Fibroblast of skin of scalp (primary cell): Measurements from ENCODE around the gene FIGNL2.
"Not testable (repeated sequence)": the region's sequence is repeated elsewhere in the genome, so short reads cannot be mapped to it uniquely, and the experiment has no call there.

Experiments
- DNase-seq: peaks from one replicate; pipeline ENCODE4 v3.0.0-alpha.2; 2013

The FIGNL2 gene

DNA sequence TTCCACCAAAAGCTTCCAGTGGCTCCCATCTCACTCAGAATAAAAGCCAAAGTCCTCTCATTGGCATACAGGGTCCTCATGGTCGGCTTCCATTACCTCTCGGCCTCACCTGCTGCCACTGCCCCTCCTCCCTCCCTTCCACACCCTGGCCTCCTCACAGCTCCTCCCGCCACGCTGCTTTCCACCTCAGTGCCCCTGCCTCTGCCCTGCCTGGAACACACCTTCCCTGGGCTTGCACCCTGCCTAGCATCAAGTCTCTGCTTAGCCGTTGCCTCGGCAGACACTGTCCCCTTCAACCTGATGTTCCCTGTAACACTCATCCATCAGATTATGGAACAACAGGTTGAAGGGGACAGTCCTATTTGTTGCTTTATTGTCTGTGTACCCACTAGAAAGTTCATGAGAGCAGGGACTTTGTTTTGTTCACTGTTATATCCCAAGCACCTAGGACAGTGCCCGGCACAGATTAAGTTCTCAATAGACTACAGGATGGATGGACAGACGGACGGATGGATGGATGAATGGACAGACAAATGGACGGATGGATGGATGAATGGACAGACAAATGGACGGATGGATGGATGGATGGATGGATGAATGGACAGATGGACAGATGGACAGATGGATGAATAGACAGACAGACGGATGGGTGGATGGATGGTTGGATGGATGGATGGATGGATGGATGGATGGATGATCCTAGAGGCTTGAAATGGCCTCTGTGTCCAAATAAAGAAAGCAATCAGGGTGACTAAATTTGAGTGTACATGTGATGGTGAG is 14.9 kb downstream of the FIGNL2 start:
- no peak for DNase-seq

DNA sequence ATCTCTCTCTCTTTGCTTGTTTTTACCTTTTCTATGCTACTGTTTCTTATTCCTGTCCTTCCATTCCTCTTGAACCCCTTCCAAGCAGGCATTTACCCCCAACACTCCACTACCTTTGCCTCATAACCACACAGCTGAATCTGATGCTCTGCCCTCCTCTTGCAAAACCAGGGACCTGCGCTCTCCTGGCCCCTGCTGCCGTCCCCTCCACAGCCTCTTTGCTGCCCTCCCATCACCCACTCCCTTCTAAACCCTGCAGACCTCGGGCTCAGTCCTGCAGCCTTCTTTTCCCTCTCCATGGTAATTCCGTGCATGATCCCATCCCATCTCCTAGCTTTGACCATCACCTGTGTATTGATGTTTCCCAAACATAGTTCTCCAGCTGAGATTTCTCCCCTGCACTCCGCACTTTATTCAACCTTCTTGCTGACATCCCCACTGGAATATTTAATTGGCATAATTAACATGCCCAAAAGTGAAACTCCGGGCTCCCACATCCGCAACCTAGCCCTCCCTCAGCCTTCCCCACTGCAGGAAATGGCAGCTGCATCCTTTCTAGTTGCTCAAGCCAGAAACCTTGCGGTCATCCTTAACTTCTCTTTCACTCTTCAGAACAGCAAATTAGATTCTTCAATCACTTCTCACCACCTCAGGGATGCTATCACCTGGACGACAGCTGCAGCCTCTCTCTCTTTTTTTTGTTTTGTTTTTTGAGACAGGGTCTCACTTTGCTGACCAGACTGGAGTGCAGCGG is 16.0 kb downstream of the FIGNL2 start:
- DNase-seq, result no peak

DNA sequence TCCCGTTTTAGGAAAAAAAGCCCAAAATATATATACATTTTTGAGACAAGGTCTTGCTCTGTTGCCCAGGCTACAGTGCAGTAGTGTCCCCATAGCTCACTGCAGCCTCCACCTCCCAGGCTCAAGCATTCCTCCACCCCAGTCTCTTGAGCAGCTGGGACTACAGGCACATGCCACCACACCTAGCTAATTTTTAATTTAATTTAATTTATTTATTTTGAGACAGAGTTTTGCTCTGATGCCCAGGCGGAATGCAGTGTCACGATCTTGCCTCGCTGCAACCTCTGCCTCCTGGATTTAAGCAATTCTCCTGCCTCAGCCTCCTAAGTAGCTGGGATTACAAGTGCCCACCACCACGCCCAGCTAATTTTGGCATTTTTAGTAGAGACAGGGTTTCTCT is 16.7 kb downstream of the FIGNL2 start:
- not testable (repeated sequence) for DNase-seq

- no peak for DNase-seq
Measured at GRCh38 chr12:51829641-51830040, 18.9 kb downstream of the FIGNL2 start.

GRCh38 chr12:51829011-51829481 is 19.5 kb downstream of the FIGNL2 start:
- DNase-seq, result no peak

DNA sequence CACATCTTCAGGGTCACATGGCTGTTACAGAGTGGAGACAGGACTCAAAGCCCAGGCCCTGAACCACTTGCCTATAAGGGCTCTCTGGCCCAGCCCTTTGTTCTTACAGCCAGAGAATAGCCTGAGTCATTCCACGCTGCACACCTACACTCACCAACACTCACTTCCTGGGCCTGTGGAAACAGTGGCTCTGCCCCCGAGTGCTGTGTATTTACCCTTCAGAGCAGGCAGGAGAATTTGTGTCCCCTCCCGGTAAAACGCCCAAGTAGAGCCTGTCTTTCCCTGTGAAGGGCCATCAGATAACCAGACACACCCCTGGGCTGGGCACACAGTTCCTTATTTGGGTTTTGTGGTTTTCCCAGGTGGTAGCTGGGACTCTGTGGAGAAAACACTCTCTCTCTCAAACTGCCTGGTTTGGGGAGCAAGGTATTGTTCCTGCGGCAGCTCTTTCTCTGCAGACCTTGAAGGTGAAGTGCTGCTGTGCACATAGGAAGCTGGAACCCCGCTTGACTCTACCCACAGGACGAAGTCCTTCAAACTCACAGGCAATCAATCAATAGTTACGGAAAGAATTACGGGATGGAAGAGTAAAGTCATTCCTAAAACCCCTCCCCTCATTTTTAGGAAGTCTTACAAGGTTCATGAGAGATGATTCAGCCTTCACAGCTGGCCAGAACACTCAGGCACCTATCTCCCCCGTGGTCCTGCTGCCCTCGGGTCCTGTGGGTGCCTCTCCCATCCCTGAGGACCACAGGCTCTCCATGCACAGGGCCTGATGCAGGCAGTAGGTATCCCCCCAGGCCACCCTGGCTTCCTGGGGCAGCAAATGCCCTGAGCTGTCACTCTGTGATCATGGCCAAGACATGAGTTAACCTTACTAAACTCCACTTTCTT is 20.3 kb downstream of the FIGNL2 start:
- no peak for DNase-seq

DNA sequence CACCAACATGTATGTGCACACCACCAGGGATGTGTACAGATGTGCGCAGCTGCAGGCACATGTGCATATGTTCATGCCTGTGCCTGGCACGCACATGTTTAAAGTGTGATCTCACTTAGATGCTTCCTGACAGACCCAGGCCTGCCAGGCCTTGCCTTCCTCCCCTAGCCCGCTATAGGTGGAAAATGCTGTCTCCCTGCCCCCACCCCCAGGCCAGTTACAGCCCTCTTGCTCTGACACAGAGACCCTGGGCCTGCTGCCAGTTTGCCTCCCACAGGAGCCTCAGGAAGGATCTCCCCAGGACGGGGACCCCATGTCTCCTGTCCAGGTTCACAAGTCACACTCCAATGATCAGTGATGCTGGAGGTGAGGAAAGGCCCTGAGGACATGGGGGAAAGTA is 21.6 kb downstream of the FIGNL2 start:
- no peak for DNase-seq

GRCh38 chr12:51825216-51825615 is 23.3 kb downstream of the FIGNL2 start:
- no peak for DNase-seq

DNA sequence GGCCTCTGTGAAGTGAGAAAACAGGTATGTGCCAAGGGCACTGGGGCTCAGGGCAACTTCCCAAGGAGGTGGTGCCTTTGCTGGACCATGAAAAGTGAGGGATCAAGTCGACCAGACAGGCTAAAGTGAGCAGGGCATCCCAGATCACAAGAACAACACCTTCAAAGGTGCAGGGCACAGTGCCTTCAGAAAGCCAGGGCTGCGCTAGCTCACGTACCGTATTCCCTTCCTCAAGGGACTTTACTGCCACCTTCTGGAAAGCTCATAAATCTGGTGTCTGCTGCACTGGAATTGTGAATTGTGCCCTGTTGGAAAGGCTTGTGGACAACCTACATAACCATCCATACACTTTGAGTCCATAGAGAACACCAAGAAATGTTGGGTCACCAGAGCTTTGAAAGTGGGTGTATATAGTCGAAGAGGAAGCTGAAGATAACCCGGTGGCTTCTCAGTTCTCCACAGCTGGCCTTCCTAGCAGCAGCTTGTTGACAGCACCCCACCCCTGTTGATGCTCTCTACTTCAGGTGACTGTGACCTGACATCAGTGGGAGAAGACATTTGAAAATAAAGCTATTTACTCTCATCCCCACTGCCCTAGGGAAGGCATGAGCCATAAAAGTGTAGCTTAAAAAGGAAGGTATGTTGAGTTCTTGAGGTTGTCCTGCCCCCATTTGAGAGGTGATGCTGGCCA is 24.5 kb downstream of the FIGNL2 start:
- DNase-seq, result peak; percentile 78

GRCh38 chr12:51822956-51823355 is 25.6 kb downstream of the FIGNL2 start:
- no peak for DNase-seq

DNA sequence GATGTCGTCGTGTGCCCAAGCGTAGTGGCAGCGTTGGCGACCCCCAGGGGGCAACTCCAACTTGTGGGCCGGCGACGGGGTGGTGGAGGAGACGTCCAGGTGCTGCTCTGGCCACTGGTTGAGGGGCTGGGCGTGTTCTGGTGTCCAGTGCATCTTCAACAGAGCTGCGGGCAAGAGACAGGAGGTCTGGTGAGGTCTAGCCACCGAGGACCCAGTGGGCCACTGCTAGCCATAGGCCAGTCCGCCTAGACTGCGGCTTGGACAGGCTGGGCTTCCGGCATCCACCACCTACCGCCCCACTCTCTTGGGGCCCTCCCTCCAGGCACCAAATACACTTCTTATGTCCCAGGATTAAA is 26.3 kb downstream of the FIGNL2 start:
- no peak for DNase-seq

GRCh38 chr12:51821440-51822260 is 26.9 kb downstream of the FIGNL2 start:
- DNase-seq, result no peak

DNA sequence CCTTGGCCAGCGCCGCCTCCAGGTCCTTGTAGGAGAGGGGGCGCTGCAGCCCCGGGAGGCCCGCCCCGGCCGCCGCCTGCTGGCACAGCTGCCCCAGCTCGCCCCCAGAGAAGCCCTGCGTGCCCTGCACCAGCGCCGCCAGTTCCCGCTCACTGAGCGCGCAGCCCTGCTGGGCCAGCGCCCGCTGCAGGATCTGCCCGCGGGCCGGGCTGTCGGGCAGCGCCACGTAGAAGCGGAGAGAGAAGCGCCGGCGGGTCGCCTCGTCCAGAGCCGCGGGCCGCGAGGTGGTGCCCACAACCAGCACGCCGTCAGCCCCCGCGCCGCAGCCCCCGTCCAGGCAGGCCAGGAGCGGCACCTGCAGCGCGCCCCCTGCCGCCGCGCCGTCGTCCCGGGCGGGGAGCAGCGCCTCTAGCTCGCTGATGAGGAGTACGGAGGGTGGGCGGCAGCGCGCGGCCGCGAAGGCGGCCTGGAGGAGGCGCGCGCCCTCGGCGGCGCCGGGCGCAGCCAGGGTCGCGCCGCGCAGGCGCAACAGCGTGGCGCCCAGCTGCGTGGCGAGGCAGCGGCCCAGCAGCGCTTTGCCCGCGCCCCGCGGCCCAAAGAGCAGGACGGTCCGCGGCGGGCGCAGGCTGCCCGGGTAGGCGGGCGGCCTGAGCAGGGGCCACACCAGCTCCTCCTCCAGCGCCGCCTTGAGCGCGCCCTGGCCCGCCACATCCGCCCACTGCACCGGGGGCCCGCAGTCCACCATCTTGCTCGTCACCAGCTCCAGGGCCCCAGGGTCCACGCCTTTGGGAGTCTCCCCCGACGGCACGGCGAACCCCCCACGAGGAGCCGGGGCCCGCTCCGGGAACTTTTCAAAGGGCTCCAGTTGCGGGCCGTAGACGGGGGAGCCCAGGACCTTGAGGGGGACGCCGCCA is 27.7 kb downstream of the FIGNL2 start:
- peak; percentile 66 for DNase-seq

- DNase-seq, result peak; percentile 23
Measured at GRCh38 chr12:51819736-51820525, 28.6 kb downstream of the FIGNL2 start.

DNA sequence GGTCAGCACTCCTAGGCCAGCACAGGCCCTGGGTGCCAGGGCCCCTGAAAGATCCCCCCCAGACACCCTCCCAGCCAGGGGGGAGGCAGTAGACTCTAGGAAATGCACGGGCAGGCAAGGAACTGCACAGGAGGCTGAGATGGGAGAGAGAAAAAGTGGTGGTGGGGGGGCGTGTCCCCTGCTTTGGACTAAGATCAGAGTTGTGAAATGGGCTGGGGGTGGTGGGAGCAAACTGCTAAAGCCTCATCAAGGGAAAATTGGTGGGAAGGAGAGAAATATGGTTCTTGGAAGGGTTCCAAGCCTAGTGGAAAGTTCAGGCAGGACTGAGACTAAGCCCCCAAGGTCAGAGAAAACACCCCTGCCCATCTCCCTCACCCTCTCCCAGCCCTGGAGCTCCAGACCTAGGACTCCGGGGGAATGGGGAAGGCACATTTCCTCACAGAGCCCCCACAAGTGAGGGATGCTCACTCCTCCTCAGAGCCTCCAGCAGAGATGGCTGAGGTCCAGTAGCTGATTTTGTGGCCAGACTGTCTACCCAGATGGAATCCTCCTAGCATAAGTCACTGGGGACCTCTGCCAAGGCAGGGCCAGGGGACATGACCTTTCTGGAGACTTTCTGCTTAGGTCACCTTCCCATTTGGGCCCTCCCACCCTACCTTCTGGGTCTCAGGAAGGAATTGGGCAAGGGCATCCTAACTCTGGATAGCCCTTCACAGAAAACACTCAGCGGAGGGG is 29.8 kb downstream of the FIGNL2 start:
- DNase-seq, result peak; percentile 96

DNA sequence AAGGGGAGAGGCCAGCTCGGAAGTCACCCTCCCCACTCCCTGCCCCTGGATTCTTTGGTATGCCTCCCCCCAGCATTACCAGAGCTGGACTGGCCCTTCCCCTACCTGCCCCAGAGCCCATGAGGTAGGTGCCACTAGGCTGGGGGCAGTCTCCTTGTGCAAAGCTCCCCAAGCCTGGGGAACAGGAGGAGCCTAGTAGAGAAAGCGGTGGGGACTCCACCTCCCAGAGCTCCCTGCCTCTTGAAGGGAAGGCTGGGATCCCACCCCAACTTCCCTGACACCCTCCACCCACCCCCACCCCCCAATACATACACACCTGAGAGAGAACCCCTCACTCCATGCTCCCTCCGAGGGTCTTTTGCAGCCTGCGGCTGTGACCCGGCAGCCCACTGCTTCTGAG is 30.4 kb downstream of the FIGNL2 start:
- no peak for DNase-seq

DNA sequence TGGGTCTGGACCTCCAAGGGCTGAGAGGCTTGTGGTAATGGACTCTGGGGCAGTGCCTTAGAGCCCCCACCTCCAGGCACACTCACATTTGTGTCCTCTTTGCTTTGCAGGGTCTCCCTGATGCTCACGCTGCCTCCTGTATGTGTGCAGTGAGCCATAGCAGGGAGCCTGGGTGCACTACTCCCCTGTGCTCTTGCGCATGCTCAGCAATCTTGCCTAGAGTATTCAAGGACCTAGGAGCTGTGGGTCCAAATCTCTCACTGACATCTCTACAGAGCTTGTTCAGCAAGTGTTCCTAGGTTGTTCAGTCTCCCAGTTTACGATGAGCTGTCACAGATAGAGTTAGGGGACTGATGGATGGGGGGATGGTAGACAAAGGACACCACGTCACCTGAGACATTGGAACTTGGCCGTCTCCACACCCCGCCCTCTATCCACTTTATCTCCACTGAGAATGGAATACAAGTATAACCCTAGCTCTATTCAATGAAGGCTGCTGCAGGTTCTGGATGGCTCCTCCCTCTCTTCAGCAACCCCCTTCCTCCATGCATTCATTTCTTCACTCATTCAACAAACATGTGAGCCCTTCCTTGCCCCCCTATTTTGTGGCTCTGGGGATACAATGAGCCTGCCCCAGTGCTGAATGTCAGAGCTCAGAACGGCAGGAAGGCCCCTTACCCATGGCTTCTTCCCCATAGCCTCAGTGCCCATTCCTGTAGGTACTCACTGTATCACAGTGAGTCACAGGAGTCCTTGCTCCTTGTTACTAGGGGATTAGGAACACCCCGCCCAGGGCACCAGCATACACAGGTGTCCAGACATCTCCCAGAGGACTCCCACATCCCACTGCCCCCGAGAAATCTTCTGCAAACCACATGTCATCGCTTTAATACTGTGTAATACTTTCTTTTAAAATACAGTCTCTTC is 31.2 kb downstream of the FIGNL2 start:
- DNase-seq, result no peak

- DNase-seq, result no peak
Measured at GRCh38 chr12:51815571-51815970, 32.9 kb downstream of the FIGNL2 start.
